ENCODE data around the gene HSD17B13.
"Not testable (repeated sequence)": the region's sequence is repeated elsewhere in the genome, so short reads cannot be mapped to it uniquely, and the experiment has no call there.

Gene HSD17B13

GRCh38 chr4:87322754-87323153 is at the start of gene HSD17B13:
TSS of gene HSD17B13 (minus strand) at chr4:87322882. CDS start at chr4:87322841, 41 bp downstream.
- DNase-seq, result no peak

GRCh38 chr4:87370068-87370467 is 47.4 kb upstream of the HSD17B13 start:
- DNase-seq, result no peak

DNA sequence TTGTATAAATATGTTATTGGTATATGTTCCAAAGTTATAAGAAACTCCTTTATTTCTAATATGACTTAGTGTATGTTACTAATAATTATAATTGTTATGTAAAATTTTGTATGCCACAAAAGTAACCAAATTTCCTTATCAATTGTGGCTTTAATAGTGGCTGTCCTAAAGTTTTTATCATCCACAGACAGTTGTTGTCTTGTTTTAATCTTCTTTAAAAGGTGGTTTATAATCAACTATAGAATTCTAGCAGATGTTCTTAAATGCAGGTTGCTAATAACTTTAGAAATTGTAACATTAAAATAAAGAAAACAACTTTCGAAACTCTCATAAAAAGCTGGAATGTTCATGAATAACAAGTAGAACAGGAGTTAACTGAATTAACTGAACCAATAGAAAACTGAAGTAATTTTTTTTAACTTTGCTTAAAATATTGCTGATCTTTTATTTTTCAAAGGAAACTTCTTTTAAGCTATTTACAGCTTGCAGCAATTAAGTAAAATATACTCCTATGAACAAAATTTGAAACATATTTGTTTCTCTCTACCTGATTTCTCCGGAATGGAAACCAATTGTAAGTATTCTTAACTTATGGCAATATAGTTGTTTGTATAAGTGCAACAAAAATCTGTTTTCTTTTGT is 44.0 kb upstream of the HSD17B13 start:
- DNase-seq, result no peak

DNA sequence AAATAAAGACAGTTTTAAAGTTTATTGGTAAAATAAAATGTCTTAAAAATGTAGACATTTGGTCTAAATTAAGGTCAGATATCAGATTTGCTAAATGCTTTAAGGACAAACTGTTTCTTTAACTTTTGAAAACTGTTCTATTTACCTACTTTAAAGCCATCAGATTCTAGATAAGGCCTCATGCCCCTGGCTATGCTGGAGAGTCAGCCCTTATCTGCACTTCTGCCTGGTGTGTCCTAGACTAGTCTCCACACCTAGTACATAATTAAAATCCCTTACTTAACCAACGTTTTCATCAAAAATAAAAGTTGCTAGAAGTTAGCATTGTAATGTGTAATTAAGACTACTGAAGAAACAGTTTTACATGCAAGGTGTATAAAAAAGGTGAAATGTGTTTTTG is 42.7 kb upstream of the HSD17B13 start:
- DNase-seq, result no peak

DNA sequence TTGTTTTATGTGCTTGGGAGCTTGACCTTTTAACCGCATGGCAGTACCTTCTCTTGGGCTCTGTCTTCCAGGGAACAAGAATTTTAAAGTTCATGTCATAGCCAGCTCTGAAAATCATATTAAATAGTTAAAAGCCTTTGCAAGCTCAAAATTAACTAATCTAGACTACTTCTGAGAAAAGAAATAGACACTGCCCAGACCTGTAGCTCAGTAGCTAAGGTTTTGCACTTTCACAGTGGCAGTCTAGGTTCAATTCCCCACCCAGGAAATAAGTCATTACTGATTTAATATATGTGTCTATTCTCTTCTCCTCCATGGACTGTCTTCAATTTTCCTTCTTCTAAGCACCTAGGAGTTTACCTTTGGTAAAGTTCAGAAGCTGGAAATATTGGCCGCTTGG is 40.9 kb upstream of the HSD17B13 start:
- DNase-seq, result peak in 1 of 2 experiments; percentile 0

GRCh38 chr4:87360338-87360935 is 37.8 kb upstream of the HSD17B13 start:
- no peak for DNase-seq

GRCh38 chr4:87359258-87359657 is 36.6 kb upstream of the HSD17B13 start:
- no peak for DNase-seq

- DNase-seq, result no peak
Observed at GRCh38 chr4:87356832-87357526, 34.3 kb upstream of the HSD17B13 start.

GRCh38 chr4:87354168-87355102 is 31.8 kb upstream of the HSD17B13 start:
- DNase-seq, result no peak

GRCh38 chr4:87353592-87353991 is 30.9 kb upstream of the HSD17B13 start:
- peak; percentile 6 to 7 for DNase-seq

- DNase-seq, result no peak
Observed at GRCh38 chr4:87345139-87345538, 22.5 kb upstream of the HSD17B13 start.

DNA sequence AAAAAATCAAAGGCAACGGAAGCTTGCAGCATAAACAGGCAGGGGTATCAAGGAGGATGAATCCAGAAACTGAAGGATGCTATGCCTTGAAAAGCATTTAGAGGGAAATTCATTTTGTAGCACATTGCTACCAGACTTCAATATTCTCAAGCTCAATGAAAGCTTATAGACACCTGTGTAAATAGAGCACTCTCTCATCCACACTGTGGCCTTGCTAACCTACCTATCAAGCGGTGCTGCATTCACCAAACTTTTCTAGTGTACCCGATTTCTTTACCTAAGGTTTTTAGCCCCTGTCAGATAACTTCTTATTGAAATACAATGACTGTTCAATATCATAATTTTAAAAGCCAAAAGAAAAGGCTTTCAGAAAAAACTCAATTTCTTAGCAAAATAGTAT is 20.2 kb upstream of the HSD17B13 start:
- no peak for DNase-seq

DNA sequence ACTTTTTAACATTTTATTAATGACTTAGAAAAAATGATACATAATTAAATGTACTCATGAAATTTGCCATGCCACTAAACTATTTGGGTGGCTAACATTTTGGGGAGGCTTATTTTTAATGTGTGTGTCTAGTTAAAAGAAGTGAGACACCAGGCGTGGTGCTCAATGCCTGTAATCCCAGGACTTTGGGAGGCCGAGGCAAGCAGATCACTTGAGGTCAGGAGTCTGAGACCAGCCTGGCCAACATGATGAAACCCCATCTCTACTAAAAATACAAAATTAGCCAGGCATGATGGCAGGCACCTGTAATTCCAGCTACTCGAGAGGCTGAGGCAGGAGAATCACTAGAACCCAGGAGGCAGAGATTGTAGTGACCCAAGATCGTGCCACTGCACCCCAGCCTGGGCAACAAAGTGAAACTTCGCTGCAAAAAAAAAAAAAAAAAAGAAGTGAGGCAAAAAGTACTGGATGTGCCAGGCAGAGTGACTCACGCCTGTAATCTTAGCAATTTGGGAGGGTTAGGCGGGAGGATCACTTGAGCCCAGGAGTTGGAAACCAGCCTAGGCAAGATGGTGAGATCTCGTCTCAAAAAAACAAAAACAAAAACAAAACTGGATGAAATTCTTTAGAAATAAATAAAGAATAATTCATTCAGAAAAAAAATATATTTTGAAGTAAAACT is 19.4 kb upstream of the HSD17B13 start:
- DNase-seq, result not testable (repeated sequence)

GRCh38 chr4:87339440-87339839 is 16.8 kb upstream of the HSD17B13 start:
- no peak for DNase-seq

- no peak for DNase-seq
Observed at GRCh38 chr4:87337361-87337760, 14.7 kb upstream of the HSD17B13 start.

- DNase-seq, result no peak
Observed at GRCh38 chr4:87333267-87333666, 10.6 kb upstream of the HSD17B13 start.

GRCh38 chr4:87330761-87331160 is 8.1 kb upstream of the HSD17B13 start:
- no peak for DNase-seq

DNA sequence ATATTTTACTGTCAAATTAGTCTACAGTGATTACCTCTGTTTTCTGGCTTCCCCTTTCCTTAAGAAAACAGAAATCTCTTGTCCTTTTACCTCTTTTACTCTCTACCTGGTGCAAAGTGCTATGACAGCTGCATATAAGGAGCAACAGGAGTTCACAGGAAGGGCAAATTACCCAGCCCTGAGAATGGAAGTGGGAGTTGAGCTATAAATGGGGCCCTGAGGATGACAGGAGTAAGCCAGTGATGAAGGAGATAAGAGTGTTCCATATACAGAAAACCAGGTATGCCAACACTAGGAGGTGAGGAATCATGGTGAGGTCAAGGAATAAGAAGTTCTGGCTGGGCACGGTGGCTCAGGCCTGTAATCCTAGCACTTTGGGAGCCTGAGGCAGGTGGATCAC is 4.5 kb upstream of the HSD17B13 start:
- DNase-seq, result no peak

DNA sequence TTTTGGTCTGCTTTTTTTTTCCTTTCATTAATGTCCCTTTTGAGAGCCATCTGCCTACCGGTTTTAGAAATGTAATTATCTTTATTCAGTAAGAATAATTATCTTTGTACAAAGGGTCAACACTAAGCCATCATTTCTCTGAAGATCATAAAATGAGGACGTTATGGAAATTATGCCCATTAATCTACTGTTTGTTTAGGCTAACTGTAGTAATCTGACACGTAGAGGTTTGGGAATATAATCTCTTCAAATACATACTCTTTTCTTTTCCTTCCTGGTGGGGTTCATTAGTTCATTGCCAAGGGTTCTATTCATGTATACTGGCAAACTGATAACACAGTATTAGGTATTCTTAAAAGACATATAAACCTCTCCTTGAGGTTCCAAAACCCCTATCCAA is 3.8 kb upstream of the HSD17B13 start:
- DNase-seq, result no peak

DNA sequence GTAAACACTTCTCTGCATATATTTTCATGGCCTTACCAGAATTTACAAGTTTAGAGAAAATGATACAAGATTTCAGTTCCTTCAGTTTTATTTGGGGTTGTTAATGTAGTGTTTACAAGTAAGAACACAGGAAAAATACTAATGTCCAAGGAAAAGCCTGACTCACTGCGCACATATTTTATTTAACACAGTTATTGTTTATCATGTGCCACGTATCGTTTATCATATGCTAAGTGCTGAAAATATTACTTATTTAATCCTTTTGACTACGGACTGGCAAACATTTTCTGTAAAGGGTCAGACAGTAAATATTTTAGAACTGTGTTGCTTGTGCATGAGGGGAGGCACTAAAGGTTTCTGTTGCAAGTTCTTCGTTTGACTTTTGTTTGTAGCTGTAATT is 794 bp downstream of the HSD17B13 start:
- DNase-seq, result no peak

DNA sequence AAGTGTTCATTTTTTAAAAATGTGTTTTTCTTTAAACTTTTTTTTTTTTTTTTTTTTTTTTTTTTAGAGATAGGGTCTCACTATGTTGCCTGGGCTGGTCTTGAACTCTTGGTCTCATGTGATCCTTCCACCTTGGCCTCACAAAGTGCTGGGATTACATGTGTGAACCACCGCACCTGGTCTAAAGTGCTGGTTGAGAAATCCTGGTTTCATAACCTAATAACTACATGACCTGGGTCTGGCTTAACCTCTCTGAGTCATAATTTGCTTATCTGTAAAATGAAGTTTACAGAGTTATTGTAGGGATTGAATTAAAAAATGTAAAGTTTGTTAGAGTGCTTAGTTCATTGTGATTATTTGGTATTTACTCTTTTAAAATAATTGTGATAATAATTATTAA is 5.2 kb downstream of the HSD17B13 start:
- DNase-seq, result no peak

DNA sequence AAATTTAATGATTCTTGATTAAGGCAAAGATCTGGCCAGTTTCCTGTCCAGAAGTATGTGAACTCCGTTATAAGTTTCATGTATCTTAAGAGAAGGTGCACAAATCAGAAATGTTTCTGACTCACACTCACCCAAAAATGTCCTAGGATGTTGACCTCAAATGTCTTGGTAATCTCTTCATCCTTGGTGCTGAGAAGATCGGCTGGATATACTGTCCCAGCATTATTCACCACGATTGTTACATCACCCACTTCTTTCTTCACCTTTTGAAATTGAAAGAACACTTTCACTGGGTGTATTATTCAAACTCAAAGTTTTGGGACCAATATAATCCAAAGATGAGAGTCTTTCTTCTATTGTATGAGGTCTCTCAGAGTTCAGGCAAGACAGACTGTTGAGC is 5.7 kb downstream of the HSD17B13 start:
- no peak for DNase-seq

DNA sequence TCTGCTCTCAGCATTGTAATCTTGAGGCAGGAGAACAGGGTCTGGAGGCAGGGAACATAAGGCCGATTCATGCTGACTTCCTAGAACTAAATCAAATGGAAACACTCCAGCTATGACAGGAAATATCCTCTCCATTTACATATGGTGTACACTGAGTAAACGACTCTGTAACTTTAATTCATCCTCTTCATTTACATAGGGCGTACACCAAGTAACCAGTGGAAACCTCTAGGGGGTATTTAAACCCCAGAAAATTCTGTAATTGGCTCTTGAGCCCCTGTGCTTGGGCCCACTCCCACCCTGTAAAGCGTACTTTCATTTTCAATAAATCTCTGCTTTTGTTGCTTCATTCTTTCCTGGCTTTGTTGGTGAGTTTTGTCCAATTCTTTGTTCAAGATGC is 7.7 kb downstream of the HSD17B13 start:
- DNase-seq, result not testable (repeated sequence)

Measured in NCI-H524 (cell line).